Fibroblast of the aortic adventitia (primary cell): ENCODE results near the gene RUNX2. TPM values are rescaled to one million over a fixed set of nuclear protein-coding genes. Genes with fewer than 3 reads are reported as not detected.

Experiments
- DNase-seq: peaks from one replicate; pipeline ENCODE4 v3.0.0-alpha.2; 2010; ENCODE audit warnings: low read depth
- H3K4me3 ChIP-seq: 2 replicates; pipeline ENCODE4 v1.5.1; 2011; ENCODE audit warnings: low read depth, mild to moderate bottlenecking, control low read depth, low read length, moderate library complexity
- CTCF ChIP-seq: IDR thresholded peaks from 2 replicates; pipeline ENCODE4 v1.5.1; 2011; ENCODE audit warnings: mild to moderate bottlenecking, low read length, control low read depth, inconsistent platforms; ENCODE audit not compliant: insufficient read depth
- total RNA-seq: library from RNA; depleted of rRNA; stranded (reverse); fragments of >200 nt; gene quantifications from 2 replicates; pipeline ENCODE4 v1.2.3, GENCODE V29; 2012; ENCODE audit warnings: low replicate concordance

The RUNX2 gene
- total RNA-seq, 1 donor = 5.8 TPM

GRCh38 chr6:45437439-45437815 is 109.3 kb downstream of the RUNX2 start:
- TF ChIP-seq CTCF = no peak
- no peak overlapping the region for H3K4me3 ChIP-seq

GRCh38 chr6:45438151-45438550 is 110.0 kb downstream of the RUNX2 start:
- DNase-seq = no peak
- TF ChIP-seq CTCF = no peak
- H3K4me3 ChIP-seq = no peak overlapping the region

More at GRCh38 chr6:45437439-45437815, 109.3 kb downstream of the RUNX2 start:
- no peak for DNase-seq

- TF ChIP-seq CTCF = no peak
- H3K4me3 ChIP-seq = no peak overlapping the region
- peak; percentile 91 for DNase-seq
Measured at GRCh38 chr6:45438849-45439406, 110.8 kb downstream of the RUNX2 start.

GRCh38 chr6:45439459-45439858 is 111.3 kb downstream of the RUNX2 start:
- DNase-seq = no peak
- no peak overlapping the region for H3K4me3 ChIP-seq
- TF ChIP-seq CTCF = no peak

GRCh38 chr6:45439861-45440388 is 111.8 kb downstream of the RUNX2 start:
- H3K4me3 ChIP-seq = no peak overlapping the region
- no peak for DNase-seq
- no peak for TF ChIP-seq CTCF

- TF ChIP-seq CTCF = no peak
- no peak for DNase-seq
- no peak overlapping the region for H3K4me3 ChIP-seq
Measured at GRCh38 chr6:45441851-45442453, 113.8 kb downstream of the RUNX2 start.
